GM12865 (cell line): Measurements from ENCODE around the gene ALDH1L1.
"Not testable (repeated sequence)": the region's sequence is repeated elsewhere in the genome, so short reads cannot be mapped to it uniquely, and the experiment has no call there.

Experiments
- DNase-seq: peaks from one replicate; pipeline ENCODE4 v3.0.0; 2010; ENCODE audit warnings: low read depth
- H3K4me3 ChIP-seq: 2 replicates; pipeline ENCODE4 v1.5.1; 2011; ENCODE audit warnings: mild to moderate bottlenecking, low read depth, low read length, control low read depth
- TF ChIP-seq, protein P1 (sequence below): IDR thresholded peaks from 2 replicates; pipeline ENCODE4 v1.5.1; 2011; ENCODE audit warnings: low read length, control low read depth, low read depth, inconsistent platforms; ENCODE audit not compliant: insufficient read depth; ENCODE audit errors: missing control alignments

The ALDH1L1 gene

DNA sequence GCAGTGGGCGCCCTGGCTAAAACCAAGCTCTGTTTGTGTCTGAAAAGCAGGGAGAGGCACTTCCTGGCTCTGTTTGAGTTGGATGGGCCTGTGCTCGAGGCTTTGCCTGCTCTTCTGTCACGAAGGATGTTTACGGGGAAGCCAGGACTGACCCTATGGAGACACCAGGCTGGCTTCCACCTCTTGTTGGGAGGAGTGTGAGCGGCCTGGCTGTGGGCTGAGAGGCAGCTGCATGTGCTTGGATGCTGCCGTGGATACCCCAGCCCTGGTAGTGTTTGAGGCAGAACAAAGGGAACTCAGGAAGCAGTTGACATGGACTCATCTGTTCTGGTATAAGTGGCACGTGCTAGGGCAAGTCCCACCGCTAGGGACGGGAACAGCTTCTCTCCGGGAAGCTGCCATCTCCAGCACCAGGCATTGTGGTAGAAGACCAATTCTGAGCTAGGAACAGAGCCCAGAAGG, 78.8 kb downstream of the ALDH1L1 start:
- H3K4me3 ChIP-seq, result no peak overlapping the region
- no peak for DNase-seq
- TF ChIP-seq, protein P1, sequence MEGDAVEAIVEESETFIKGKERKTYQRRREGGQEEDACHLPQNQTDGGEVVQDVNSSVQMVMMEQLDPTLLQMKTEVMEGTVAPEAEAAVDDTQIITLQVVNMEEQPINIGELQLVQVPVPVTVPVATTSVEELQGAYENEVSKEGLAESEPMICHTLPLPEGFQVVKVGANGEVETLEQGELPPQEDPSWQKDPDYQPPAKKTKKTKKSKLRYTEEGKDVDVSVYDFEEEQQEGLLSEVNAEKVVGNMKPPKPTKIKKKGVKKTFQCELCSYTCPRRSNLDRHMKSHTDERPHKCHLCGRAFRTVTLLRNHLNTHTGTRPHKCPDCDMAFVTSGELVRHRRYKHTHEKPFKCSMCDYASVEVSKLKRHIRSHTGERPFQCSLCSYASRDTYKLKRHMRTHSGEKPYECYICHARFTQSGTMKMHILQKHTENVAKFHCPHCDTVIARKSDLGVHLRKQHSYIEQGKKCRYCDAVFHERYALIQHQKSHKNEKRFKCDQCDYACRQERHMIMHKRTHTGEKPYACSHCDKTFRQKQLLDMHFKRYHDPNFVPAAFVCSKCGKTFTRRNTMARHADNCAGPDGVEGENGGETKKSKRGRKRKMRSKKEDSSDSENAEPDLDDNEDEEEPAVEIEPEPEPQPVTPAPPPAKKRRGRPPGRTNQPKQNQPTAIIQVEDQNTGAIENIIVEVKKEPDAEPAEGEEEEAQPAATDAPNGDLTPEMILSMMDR, result no peak

DNA sequence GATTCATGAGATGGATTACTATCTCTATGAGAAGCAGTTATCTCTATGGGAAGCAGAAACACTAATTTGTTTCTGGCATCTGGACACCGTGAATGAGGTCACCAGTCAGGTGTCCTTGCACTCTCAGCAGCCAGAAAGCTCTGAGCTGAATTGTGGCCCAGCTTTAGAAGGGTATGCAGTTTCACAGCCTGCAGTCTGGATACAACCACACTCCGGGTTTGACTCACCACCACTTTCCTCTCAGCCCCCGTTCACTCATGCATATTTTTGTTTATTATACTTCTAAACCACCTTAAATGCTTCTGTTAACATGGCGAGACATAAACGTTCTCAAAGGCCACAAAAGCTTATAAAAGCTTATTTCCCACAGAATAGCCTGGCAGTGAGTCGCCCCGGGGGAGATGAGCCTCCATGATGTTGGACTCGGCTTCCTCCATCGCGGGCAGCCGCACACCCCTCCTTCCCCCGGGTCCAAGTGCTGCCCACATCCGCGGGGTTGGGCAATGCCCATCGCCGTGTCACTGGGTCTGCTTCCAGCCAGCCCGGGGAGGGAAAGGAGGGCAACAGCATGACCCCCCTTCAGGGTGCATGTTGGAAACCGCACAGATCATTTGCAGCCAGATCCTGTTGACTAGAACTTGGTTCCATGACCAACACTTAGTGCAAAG, 79.6 kb downstream of the ALDH1L1 start:
- TF ChIP-seq, protein P1, result no peak
- DNase-seq, result peak; percentile 55
- H3K4me3 ChIP-seq, result no peak overlapping the region

DNA sequence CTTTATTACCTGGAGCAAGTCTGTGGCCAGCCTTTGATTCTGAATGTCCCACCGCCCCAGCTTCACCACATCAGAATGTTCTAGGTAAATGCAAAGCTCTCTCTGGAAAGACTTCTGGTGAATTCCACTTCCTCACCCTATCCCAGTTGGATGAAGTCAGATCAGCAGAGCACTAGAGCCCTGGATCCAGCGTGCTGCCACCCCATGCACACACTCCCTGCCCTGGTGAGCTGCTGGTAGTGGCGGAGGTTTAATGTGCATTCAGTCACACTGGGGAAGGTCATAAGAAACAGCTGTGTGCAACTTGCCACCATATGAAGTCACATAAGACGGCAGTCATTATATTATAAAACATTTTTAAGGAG, 80.1 kb downstream of the ALDH1L1 start:
- TF ChIP-seq, protein P1, result no peak
- DNase-seq, result no peak
- H3K4me3 ChIP-seq, result no peak overlapping the region

DNA sequence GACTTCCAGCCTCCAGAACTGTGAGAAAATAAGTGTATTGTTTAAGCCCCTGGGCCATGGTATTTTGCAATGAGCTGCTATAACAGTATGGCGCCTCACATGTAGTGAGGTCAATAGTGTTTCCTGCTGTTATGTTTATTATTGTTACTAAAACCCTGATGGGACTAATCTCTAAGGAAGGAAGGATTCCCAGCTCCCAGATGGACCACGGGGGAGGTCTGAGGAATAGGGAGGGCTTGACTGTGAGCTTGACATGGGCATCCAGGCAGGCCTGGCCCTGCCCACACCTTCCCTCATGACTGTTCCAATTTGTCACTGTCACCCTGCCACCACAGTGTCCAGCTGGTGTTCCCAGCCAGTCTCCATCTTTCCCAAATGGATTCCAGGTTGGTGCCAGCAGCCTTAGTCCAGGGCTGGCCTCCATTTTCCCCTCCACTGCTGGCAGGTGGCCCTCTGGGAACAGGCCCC, 82.0 kb downstream of the ALDH1L1 start:
- no peak for DNase-seq
- H3K4me3 ChIP-seq, result no peak overlapping the region
- TF ChIP-seq, protein P1, result no peak

DNA sequence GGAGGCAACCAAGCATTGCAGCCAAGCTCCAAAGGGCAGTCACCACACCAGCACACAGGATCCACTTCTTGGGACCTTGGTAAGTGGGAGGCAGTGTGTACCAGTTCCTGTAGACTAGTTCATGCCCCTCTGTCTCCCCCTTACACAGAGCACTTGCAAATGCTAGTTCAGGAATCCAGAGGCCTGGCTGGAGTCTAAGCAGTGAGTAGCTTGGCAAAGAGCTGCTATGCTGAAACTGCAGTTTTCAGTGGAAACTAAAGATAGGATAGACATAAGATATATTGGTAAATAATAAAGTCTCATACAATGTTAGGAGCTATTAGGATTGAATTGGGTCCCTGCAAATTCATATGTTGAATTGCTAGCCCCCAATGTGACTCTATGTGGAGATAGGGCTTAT, 82.6 kb downstream of the ALDH1L1 start:
- TF ChIP-seq, protein P1, result no peak
- H3K4me3 ChIP-seq, result no peak overlapping the region
- DNase-seq, result no peak

DNA sequence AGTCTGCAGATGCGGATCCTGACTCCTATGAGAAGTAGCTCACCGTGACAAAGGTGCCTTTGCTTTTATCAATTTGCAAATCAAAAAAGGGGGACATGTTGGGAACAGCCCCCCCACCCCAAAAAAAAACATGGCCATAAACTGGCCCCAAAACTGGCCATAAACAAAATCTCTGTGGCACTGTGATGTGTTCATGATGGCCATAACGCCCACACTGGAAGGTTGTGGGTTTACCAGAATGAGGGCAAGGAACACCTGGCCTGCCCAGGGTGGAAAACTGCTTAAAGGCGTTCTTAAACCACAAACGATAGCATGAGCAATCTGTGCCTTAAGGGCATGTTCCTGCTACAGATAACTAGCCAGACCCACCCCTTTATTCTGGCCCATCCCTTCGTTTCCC, 84.1 kb downstream of the ALDH1L1 start:
- DNase-seq, H3K4me3 ChIP-seq: not testable (repeated sequence)

DNA sequence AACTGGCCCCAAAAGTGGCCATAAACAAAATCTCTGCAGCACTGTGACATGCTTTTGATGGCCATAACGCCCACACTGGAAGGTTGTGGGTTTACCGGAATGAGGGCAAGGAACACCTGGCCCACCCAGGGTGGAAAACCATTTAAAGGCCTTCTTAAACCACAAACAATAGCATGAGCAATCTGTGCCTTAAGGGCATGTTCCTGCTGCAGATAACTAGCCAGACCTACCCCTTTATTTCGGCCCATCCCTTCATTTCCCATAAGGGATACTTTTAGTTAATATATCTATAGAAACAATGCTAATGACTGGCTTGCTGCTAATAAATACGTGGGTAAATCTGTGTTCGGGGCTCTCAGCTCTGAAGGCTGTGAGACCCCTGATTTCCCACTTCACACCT, 88.3 kb downstream of the ALDH1L1 start:
- not testable (repeated sequence) for H3K4me3 ChIP-seq, DNase-seq

DNA sequence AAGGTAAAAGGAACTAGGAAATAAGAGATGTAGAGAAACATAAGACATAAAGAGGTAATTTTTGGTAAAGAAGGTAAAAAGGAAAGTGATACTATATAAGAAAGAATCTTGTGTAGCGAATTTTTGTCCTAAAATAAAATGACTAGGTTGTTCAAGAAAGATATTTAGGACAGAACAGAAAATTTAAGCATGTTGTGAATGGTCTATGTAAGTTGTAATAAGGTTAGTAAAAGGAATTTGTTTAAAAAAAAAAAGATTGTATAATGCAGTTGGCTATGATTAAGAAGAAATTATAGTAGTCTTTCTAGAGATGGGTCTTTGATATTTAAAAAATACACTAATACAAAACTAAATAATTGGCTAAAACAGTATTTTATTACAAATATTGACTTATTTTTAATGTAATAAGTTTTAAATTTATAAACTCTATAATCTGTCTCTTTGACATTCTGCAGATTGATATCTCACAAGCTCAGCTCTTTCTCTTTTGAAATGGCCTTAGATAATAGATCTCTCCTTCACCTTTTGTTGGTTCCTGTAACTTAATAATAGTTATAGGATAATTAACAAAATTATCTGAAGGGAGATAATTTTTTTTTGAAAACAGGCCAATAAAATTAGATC, 92.7 kb downstream of the ALDH1L1 start:
- TF ChIP-seq, protein P1, result no peak
- no peak overlapping the region for H3K4me3 ChIP-seq
- DNase-seq, result no peak
